HepG2 (cell line): Measurements from ENCODE around the gene SMAD3. TPM values are rescaled to one million over a fixed set of nuclear protein-coding genes. Genes with fewer than 3 reads are reported as not detected.
A peak's percentile ranks its signal among the peaks of the same experiment; 100 is the strongest.

Source experiments
- ARNT ChIP-seq: fragments of 450-650 bp; IDR thresholded peaks from 2 replicates; pipeline ENCODE4 v1.6.1; 2017
- CBX1 ChIP-seq: IDR thresholded peaks from one replicate; pipeline ENCODE4 v1.6.1; 2016; ENCODE audit warnings: antibody characterized with exemption, low read depth
- CEBPG ChIP-seq: IDR thresholded peaks from 2 replicates; pipeline ENCODE4 v1.6.1; 2016
- MAF1 ChIP-seq: sonication (generic); formaldehyde crosslinking; IDR thresholded peaks from 2 replicates; pipeline ENCODE4 v1.5.0; 2020; ENCODE audit warnings: missing genetic modification reagents, borderline replicate concordance
- MTA1 ChIP-seq: sonication (generic); formaldehyde crosslinking; IDR thresholded peaks from 2 replicates; pipeline ENCODE4 v1.4.0; 2020; ENCODE audit warnings: missing genetic modification reagents, mild to moderate bottlenecking, borderline replicate concordance
- NCOA5 ChIP-seq: sonication (generic); formaldehyde crosslinking; IDR thresholded peaks from 2 replicates; pipeline ENCODE4 v1.4.0; 2020; ENCODE audit warnings: missing genetic modification reagents
- PATZ1 ChIP-seq: sonication (generic); formaldehyde crosslinking; IDR thresholded peaks from 2 replicates; pipeline ENCODE4 v1.4.0; 2020; ENCODE audit warnings: missing genetic modification reagents
- PPARG ChIP-seq: conservative IDR thresholded peaks from 2 replicates; pipeline ENCODE4 v1.6.1; 2016; ENCODE audit warnings: missing biosample characterization, missing genetic modification reagents
- RBFOX2 ChIP-seq: fragments of 200-400 bp; formaldehyde crosslinking; IDR thresholded peaks from 2 replicates; pipeline ENCODE4 v1.6.1; 2017; ENCODE audit warnings: low read depth, mild to moderate bottlenecking, low read length
- SALL2 ChIP-seq: sonication (generic); formaldehyde crosslinking; IDR thresholded peaks from 2 replicates; pipeline ENCODE4 v1.8.1; 2023; ENCODE audit warnings: mild to moderate bottlenecking, missing genetic modification reagents, inconsistent platforms
- SAP130 ChIP-seq: IDR thresholded peaks from 2 replicates; pipeline ENCODE4 v1.6.1; 2016; ENCODE audit warnings: low read depth
- SOX6 ChIP-seq, 2 experiments: fragments of 450-650 bp in 1 of 2; sonication (generic) in 1 of 2; formaldehyde crosslinking in 1 of 2; IDR thresholded peaks; 2 replicates each; pipeline versions ENCODE4 v1.4.0 to v1.6.1; 2017 to 2020; ENCODE audit warnings: antibody characterized with exemption in 1 of 2, mild to moderate bottlenecking in 1 of 2, missing genetic modification reagents in 1 of 2
- TOE1 ChIP-seq: sonication (generic); formaldehyde crosslinking; IDR thresholded peaks from 2 replicates; pipeline ENCODE4 v1.4.0; 2020; ENCODE audit warnings: mild to moderate bottlenecking, missing genetic modification reagents
- U2AF1 ChIP-seq: fragments of 200-400 bp; formaldehyde crosslinking; optimal IDR thresholded peaks from 2 replicates; pipeline ENCODE3; 2017; ENCODE audit warnings: mild to moderate bottlenecking, low read depth, low read length
- ZNF138 ChIP-seq: sonication (generic); formaldehyde crosslinking; IDR thresholded peaks from 2 replicates; pipeline ENCODE4 v1.5.0; 2020; ENCODE audit warnings: mild to moderate bottlenecking, low read depth, missing genetic modification reagents
- ZNF451 ChIP-seq: sonication (generic); formaldehyde crosslinking; IDR thresholded peaks from 2 replicates; pipeline ENCODE4 v1.5.0; 2020; ENCODE audit warnings: mild to moderate bottlenecking, missing genetic modification reagents
- ZNF644 ChIP-seq: IDR thresholded peaks from 2 replicates; pipeline ENCODE4 v1.6.1; 2016; ENCODE audit warnings: low read depth
- ZNF670 ChIP-seq: sonication (generic); formaldehyde crosslinking; IDR thresholded peaks from 2 replicates; pipeline ENCODE4 v1.8.0; 2022; ENCODE audit warnings: mild to moderate bottlenecking, missing genetic modification reagents, borderline replicate concordance
- ZNF740 ChIP-seq: sonication (generic); formaldehyde crosslinking; IDR thresholded peaks from 2 replicates; pipeline ENCODE4 v1.4.0; 2020; ENCODE audit warnings: missing genetic modification reagents
- polyA plus RNA-seq, 8 experiments: library from polyadenylated mRNA; depleted of rRNA in 3 of 8; stranded (reverse) in 7 of 8; unstranded in 1 of 8; fragments of >200 nt; fragmentation: Illumina TruSeq in 4 of 8; extraction: Trizol in 4 of 8; gene quantifications; 2 replicates each; pipeline versions ENCODE4 v1.2.1 to v1.2.3, GENCODE V29; 2011 to 2016; ENCODE audit warnings: low read depth in 4 of 8, missing spikeins in 1 of 8, mixed read lengths in 1 of 8; ENCODE audit not compliant: insufficient read depth in 1 of 8
- total RNA-seq, 5 experiments: library from RNA; depleted of rRNA; stranded (reverse); fragments of >200 nt; fragmentation: Illumina TruSeq; extraction: Trizol; gene quantifications; 2 replicates each; pipeline ENCODE4 v1.2.3, GENCODE V29; 2016; ENCODE audit warnings: low read depth in 1 of 5
- TF ChIP-seq, protein P1 (sequence below): IDR thresholded peaks from 2 replicates; pipeline ENCODE4 v1.6.1; 2016; ENCODE audit warnings: low read depth, missing genetic modification reagents, missing compliant biosample characterization
- TF ChIP-seq, protein P2 (sequence below): sonication (generic); formaldehyde crosslinking; IDR thresholded peaks from 2 replicates; pipeline ENCODE4 v1.5.0; 2020; ENCODE audit warnings: mild to moderate bottlenecking, missing genetic modification reagents

SMAD3 gene
- total and polyA plus RNA-seq, 2 of the 13 experiments (the other 11 are each of a cell fraction or from before 2014, with no cell fraction given) = 8.6 to 56.3 TPM

DNA sequence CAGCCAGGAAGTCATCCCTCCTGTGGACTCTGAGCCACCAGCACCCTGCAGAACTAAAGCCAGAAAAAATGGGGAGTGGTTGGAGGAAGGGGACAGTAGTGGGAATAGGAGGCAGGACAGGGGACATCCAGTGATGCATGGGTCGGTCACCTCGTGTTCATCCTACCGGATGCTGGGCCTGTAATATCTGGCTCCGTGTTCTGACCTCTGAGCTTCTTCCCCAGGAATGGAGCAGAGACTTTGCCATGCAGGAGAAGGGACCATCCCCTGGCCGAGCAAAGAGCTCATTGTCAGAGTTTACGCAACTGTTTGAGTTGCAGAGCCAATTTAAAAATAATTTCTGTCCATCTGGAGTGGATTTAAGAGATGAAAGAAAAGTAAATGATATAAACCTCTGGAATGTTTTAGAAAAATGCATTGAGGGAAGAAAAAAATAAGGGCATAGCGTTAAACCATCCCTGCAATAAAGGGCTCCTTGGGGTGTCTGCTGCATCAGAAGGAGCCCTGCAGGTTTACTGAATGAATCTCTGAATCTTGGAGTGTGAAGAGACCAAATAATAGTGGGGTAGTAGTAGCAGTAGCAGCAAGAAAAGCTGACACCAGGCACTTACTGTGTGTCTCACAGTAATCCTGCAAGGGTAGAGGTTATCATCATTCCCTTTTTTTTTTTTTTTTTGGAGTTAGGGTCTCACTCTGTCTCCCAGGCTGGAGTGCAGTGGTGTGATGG is 118.2 kb downstream of the SMAD3 start (continued):
- no peak for TF ChIP-seq ZNF740
- TF ChIP-seq CBX1 = no peak
- no peak for TF ChIP-seq TOE1 (CRISPR knock-in tag)
- TF ChIP-seq ZNF644 (CRISPR knock-in tag) = no peak
- TF ChIP-seq SOX6 (IDR thresholded peaks at IDR 0.05) = no peak
- TF ChIP-seq SOX6 (CRISPR knock-in tag; IDR thresholded peaks at IDR 0.05) = peak; percentile 29
- TF ChIP-seq CEBPG (CRISPR knock-in tag) = peak; percentile 81
- TF ChIP-seq ZNF451 (CRISPR knock-in tag) = no peak
- TF ChIP-seq SALL2 = no peak
- TF ChIP-seq MAF1 = no peak
- no peak for TF ChIP-seq U2AF1
- peak; percentile 49; the same call in 1 of the 2 replicates for TF ChIP-seq SAP130 (CRISPR knock-in tag)
- TF ChIP-seq ZNF670 = no peak
- no peak for TF ChIP-seq RBFOX2
- TF ChIP-seq MTA1 (CRISPR knock-in tag) = no peak
- no peak for TF ChIP-seq ARNT
- no peak for TF ChIP-seq NCOA5 (CRISPR knock-in tag)
- peak; percentile 12; the same call in 1 of the 2 replicates for TF ChIP-seq PATZ1 (CRISPR knock-in tag)
- 0 out of 2 replicates have a peak, but pooled peaks have one; percentile 20 for TF ChIP-seq PPARG (CRISPR knock-in tag)
- TF ChIP-seq, protein P1, sequence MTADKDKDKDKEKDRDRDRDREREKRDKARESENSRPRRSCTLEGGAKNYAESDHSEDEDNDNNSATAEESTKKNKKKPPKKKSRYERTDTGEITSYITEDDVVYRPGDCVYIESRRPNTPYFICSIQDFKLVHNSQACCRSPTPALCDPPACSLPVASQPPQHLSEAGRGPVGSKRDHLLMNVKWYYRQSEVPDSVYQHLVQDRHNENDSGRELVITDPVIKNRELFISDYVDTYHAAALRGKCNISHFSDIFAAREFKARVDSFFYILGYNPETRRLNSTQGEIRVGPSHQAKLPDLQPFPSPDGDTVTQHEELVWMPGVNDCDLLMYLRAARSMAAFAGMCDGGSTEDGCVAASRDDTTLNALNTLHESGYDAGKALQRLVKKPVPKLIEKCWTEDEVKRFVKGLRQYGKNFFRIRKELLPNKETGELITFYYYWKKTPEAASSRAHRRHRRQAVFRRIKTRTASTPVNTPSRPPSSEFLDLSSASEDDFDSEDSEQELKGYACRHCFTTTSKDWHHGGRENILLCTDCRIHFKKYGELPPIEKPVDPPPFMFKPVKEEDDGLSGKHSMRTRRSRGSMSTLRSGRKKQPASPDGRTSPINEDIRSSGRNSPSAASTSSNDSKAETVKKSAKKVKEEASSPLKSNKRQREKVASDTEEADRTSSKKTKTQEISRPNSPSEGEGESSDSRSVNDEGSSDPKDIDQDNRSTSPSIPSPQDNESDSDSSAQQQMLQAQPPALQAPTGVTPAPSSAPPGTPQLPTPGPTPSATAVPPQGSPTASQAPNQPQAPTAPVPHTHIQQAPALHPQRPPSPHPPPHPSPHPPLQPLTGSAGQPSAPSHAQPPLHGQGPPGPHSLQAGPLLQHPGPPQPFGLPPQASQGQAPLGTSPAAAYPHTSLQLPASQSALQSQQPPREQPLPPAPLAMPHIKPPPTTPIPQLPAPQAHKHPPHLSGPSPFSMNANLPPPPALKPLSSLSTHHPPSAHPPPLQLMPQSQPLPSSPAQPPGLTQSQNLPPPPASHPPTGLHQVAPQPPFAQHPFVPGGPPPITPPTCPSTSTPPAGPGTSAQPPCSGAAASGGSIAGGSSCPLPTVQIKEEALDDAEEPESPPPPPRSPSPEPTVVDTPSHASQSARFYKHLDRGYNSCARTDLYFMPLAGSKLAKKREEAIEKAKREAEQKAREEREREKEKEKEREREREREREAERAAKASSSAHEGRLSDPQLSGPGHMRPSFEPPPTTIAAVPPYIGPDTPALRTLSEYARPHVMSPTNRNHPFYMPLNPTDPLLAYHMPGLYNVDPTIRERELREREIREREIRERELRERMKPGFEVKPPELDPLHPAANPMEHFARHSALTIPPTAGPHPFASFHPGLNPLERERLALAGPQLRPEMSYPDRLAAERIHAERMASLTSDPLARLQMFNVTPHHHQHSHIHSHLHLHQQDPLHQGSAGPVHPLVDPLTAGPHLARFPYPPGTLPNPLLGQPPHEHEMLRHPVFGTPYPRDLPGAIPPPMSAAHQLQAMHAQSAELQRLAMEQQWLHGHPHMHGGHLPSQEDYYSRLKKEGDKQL = no peak
- TF ChIP-seq ZNF138 (CRISPR knock-in tag) = no peak
- TF ChIP-seq, protein P2, sequence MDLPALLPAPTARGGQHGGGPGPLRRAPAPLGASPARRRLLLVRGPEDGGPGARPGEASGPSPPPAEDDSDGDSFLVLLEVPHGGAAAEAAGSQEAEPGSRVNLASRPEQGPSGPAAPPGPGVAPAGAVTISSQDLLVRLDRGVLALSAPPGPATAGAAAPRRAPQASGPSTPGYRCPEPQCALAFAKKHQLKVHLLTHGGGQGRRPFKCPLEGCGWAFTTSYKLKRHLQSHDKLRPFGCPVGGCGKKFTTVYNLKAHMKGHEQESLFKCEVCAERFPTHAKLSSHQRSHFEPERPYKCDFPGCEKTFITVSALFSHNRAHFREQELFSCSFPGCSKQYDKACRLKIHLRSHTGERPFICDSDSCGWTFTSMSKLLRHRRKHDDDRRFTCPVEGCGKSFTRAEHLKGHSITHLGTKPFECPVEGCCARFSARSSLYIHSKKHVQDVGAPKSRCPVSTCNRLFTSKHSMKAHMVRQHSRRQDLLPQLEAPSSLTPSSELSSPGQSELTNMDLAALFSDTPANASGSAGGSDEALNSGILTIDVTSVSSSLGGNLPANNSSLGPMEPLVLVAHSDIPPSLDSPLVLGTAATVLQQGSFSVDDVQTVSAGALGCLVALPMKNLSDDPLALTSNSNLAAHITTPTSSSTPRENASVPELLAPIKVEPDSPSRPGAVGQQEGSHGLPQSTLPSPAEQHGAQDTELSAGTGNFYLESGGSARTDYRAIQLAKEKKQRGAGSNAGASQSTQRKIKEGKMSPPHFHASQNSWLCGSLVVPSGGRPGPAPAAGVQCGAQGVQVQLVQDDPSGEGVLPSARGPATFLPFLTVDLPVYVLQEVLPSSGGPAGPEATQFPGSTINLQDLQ (CRISPR knock-in tag) = no peak
